H54 (cell line): ENCODE results near the gene DNM3.

Experiments
- DNase-seq: peaks from one replicate; pipeline ENCODE4 v3.0.0; 2011; ENCODE audit warnings: low spot score, mixed read lengths; ENCODE audit not compliant: insufficient read length
- FAIRE-seq: peaks from 3 replicates; lab custom pipeline; 2011; peaks lifted over from hg19 to GRCh38; lab: Jason Lieb, UNC
- POLR2A ChIP-seq: IDR thresholded peaks from 2 replicates; pipeline ENCODE4 v1.6.1; 2011; ENCODE audit warnings: low read depth, mild to moderate bottlenecking, low read length

Gene DNM3

DNA sequence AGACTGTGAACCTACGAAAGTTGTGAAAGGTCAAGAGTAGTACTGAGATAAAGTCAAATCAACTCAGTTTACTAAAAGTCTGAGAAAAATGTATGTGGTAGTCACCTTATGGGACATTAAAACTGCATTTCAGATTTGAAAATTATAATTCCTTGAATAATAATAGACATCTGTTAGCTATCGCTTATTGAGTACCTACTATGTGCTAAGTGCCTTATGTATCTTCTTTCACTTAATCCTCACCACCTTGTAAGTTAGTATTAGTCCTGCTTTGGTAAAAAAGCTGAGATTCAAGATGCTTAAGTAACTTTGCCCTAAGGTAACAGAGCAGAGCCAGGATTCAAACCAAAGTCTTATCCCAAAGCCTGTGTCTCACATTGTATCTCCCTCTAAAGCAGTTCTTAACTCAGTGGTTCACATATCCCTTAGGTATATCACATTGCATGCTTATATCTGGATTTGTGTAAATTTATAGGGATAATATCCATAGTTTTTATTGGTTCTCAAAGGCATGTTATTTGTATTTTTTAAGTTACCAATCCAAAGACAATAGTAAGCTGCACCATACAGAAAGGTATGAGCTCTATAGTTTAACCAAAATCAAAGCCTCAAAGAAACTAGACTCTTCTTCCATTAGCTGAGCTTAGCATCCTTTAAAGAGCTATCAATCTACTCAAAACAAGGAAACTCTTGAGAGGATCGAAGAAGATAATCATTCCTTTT, 601.7 kb downstream of the DNM3 start:
- DNase-seq (no peak), FAIRE-seq (no peak)
- no peak for TF ChIP-seq POLR2A

DNA sequence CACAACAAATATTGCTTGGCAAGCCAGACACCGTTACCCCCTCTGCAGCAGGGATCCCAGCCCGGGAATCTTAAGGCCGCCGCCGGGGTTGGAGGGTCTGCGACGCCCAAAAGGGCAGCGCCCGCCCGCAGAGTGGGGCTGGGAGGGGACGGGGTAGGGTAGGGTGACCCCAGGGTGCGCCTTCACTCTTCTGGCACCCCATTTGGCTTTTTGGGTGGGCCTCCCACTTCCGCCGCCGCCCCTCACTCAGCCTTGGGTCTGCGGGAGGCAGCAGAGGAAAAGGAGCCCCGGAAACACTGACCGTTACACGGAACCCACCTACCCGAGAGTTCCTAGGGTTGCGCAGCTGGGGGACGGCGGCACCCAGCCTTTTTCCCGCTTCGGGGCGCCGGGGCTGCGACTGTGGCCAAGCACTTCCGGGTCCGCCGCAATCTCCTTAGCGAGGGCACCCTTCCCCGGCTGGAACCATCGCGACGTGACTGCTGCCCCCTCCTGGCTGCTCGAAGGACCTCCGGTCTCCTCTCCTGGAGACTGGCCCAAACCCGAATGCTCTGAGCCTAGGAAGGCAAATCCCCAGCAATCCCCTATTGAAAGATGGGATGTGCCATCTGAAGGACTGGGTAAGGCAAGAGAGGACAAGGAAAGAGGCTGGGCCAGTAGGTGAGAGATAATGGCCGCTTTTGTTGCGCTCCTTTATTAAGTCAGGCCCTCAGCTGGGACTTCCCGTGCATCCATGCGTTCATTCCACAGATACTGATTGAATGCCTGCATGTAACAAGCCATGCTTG, 602.6 kb downstream of the DNM3 start, which contains the start of gene PIGC:
Gene PIGC (minus strand): TSS at position 404 of the 788 bp plus-strand sequence. CDS start 1,447 bp downstream, outside the sequence.
- DNase-seq, result peak; percentile 87
- TF ChIP-seq POLR2A, result peak; percentile 68
- FAIRE-seq, result peak; percentile 38

DNA sequence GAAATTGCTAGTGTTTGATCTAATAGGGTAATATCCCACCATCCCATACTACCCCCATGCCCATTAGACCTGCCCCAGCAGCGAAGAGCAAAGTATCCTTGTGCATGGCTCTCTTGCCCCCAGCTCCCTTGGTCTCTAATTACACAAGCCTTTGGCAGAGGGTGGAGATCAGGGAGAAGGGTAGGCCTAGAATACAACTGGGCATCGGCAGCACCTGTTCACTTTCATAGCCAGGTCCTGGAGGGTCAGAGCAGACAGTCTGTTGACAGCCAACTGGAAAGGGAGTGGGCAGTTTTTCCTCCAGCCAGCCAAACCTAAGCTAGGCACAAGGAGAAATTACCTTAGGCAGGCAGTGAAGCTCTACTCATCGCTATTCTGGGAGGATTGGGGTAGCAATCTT, 605.2 kb downstream of the DNM3 start:
- TF ChIP-seq POLR2A, result no peak
- FAIRE-seq, result no peak
- no peak for DNase-seq

DNA sequence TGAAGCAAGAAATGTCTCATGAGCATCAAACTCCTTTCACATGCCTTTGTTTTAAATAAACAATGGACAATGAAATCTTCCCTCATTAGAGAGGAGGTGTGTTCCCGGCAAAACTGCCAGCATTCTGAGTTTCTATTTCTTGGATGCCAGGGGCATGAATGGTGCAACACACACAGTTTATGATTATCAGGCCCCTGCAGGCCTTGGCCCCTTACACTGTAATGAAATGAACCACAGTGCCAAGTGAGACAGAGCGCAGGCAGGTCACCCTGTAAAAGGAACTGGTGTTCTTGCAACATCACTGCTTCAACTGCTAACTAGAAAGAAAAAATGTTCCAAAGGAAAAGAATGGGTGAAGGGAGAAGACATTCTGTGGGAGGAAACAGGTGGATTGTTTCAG, 606.3 kb downstream of the DNM3 start:
- no peak for TF ChIP-seq POLR2A
- DNase-seq, result no peak
- no peak for FAIRE-seq

DNA sequence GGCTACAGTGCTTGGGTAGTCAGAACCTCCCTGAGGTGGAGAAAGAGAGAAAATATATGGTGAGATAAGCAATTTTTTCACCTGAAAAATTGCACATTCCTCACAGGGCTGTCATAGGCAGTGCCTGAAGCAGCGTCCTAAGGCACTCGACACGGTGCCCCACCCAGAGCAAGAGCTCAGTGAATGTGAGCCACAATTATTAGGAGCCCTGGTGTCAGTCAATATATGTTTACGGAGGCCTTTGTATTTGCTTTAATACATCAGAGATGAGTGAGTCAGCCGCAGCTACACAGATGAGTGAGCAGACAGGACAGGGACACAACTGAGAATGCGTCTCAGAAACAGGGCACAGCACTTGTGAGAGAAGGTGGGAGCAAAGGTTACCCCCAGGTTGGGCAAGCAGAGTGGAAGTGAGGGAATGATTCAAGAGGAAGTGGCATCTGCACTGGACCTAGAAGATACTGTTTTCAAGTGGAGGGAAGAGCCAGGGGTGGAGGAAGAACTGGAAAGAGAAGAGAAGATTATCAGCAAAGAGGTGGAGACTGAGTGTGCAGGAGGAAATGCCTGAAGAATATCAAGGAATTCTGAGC, 607.8 kb downstream of the DNM3 start:
- FAIRE-seq (no peak), DNase-seq (no peak)
- no peak for TF ChIP-seq POLR2A

DNA sequence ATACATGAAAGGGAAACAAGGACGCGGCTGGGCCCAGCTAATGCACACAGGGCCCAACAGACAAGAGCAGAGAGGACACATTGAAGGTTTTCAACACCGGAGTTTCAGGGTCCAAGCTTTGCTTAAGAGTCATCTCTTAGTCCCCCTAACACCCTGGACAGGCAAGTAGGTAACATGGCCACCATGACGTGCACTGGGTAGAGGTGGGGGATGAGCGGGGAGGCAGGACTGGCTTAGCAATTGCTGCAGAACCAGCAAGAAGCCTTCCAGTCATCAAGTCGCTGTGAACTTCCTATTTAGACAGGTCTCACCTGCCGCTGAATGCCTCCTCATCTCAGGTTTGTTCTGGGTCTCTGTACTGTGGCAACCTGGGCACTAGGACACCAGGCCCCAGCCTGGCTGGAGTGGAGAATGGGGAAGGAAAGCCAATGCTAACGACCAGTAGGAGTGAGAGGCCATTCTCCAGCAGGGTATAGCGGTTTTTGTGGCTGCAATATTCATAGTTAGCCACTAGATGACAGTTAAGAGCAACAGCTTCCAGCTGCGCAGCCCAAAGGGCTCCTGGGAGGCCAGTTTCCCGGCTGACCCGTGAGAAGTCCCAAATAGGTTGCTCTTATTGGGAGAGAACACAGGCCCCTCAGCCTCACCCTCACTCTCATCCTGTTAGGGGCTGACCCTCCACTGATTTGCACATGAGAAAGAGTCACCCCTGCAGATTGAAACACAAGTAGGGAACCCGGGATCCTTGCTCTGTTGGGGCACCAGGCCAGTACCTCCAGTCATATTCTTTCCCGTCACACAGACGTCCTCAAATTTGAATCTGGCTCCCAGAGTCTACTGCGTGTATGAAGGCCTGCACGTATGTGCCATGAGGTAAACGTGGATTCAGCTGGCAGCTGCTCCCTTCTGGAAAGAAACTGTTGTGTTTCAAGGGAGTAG, 608.6 kb downstream of the DNM3 start:
- TF ChIP-seq POLR2A, result no peak

DNA sequence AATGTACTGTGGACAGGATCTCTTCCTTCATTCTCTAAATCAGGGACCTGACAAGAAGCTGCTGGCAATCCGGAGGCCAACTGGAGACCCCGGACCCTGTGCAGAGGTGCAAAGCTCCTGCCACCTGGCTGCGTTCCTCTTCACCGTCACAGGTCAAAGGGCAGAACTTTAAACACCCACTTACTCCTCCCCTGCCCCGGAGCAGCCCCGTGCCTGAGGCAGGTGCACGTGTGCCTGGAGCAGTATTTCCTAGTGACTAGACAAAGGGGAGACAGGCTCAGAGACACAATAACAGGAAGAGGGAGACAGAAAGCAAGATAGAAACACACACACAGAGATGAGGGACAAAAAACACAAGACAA, 609.2 kb downstream of the DNM3 start:
- DNase-seq, result no peak
- no peak for FAIRE-seq
- TF ChIP-seq POLR2A, result no peak

More for the DNA sequence above, 608.6 kb downstream of the DNM3 start:
- FAIRE-seq (no peak), DNase-seq (peak; percentile 52)

DNA sequence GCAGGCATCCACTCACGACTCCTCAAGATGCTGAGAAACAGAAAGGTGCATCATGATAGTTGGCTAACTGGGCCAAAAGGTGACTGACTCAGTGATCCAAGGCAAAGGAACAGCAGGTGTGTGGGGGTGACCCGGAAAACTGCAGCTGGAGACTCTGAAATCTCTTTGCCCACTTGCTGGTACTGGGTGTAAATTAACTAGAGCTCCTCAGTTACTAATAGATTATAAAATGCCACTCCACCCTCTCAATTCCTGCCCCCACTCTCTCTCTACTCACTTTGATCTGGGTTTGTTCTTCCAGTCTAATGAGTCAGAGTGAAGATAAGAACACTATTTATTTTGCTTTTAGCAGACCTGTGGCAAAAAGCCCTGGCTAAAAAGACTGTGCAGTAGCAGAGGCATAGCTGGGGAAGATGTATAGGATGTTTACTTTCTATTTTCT, 609.7 kb downstream of the DNM3 start:
- DNase-seq, result no peak
- TF ChIP-seq POLR2A, result no peak
- no peak for FAIRE-seq

DNA sequence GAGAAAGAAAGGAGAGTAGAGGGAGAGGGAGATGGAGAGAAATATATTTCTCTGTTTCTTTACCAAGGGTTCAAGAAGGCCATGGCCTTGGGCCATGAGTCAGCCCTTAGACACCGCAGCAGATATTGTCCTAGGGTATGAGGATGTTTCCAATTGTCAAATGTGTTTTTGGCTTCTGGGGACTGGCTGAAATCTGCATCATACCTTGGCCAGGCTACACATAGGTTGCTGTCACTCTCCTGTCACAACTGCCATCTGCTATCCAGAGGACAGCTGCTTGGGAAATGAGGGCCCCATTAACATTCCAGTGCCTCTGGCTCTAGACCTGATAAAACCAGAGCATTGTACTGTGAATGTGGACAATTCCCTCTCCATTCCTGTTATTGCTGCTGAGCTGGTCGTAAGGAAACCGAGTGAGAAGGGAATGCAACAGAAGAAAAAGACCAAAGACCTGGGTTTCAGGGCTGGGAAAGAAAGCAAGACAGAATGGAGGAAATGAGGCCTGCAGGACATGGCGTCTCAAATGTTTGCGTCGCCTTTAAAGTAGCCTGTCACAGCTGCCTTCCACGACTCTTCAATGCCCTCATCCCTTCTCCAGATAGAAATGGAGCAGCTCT, 611.3 kb downstream of the DNM3 start:
- DNase-seq (no peak), FAIRE-seq (no peak)
- TF ChIP-seq POLR2A, result no peak

DNA sequence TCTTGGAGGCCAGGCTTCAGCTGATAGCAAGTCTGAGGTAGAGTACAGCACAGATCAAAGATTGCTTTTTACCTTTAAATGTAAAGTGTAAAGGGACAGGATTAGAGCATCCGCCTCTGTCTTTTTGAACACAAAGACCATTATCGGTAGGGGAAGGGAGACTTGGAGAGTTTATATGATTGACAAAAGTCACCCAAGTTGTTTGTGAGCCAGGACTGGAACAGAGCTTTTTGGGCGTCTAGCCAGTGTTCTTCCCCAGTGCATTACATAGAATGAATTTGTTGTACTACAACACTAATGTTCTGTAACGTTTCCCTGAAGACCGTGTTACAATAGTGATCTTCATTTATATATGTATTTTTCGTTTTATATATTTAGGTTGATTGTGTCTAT, 611.9 kb downstream of the DNM3 start:
- FAIRE-seq (no peak), DNase-seq (no peak)
- TF ChIP-seq POLR2A, result no peak

DNA sequence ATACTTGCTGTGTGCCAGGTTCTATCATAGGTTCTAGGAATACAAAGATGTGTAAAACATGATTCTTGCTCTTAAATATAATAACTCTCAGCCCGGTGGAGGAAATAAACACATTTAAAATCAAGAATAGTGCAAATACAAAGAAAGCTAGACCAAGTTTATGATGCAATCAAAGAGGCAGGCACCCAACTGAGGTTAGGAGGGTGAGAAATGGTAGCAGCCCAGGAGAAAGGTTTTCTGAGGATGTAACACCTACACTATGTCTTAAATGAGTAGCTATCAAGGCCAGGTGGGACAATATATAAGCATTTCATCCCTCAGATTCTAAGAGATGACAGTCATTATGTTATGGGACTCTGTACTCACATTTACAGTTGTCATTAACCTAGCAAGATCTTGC, 612.3 kb downstream of the DNM3 start:
- FAIRE-seq (no peak), DNase-seq (no peak)
- TF ChIP-seq POLR2A, result no peak

DNA sequence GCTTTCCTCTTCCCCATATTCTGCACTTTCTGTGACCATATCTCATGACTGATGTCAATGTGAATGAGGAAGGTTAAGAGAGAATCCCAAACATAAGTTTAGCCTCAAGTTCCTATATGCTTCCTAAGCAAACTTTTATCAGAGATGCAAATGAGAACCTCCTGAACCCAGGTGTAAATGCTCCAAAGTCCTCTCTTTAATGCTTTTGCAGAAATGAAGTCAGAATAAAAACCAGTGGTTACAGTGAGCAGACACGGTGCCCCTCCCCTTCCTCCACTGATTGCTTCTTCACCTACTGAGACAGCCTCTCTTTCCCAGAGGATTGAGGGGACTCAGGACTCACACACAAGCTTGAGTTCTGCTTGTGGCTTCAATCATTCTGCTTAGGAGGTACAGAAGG, 614.2 kb downstream of the DNM3 start:
- no peak for DNase-seq
- no peak for TF ChIP-seq POLR2A
- no peak for FAIRE-seq

DNA sequence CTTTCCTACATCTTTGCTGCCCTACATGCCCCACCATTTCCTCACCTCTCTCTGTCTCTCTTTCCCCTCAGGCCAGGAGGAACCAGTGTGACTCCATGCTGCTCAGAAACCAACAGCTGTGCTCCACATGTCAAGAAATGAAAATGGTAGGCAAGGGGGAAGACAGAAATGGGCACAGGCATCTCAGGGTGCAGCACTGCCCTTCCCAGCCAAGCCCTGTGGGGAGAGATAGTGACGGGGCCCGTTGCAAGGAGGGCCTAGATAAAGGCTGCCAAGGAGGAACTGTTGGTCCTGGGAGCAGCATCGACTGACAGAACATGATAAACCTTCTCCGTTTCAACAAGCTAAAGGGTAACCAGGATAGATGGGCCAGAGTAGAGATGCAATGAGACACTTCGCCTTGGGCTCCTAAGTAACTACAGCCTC, 615.1 kb downstream of the DNM3 start:
- TF ChIP-seq POLR2A, result no peak
- FAIRE-seq (no peak), DNase-seq (no peak)
